ENCODE measurements around the gene GJC1. TPM values are rescaled to one million over a fixed set of nuclear protein-coding genes. Genes with fewer than 3 reads are reported as not detected.

Gene GJC1
- total and polyA plus RNA-seq, 2 of the 8 experiments (the other 6 are each of a cell fraction or from before 2014, with no cell fraction given), result 29.1 to 154 TPM

GRCh38 chr17:44863061-44863918, 33.2 kb upstream of the GJC1 start (continued):
- TF ChIP-seq BRCA1 (IDR thresholded peaks at IDR 0.05; ENCODE audit: low read depth, low read length), result no peak
- no peak for TF ChIP-seq SP4 (IDR thresholded peaks at IDR 0.05; ENCODE audit: low read length)
- TF ChIP-seq CREB1 (IDR thresholded peaks at IDR 0.05), result no peak
- TF ChIP-seq USF2 (IDR thresholded peaks at IDR 0.05; ENCODE audit: low read length), result no peak
- TF ChIP-seq YY1 (IDR thresholded peaks at IDR 0.05; ENCODE audit: low read depth, low read length), result no peak
- TF ChIP-seq SIRT6 (IDR thresholded peaks at IDR 0.05; ENCODE audit: low read length), result no peak
- TF ChIP-seq CHD2 (IDR thresholded peaks at IDR 0.05; ENCODE audit: low read length), result no peak
- TF ChIP-seq CHD1 (IDR thresholded peaks at IDR 0.05; ENCODE audit: low read depth, low read length), result no peak
- TF ChIP-seq MAFK (IDR thresholded peaks at IDR 0.05; ENCODE audit: low read depth, low read length), result no peak
- TF ChIP-seq SP2 (IDR thresholded peaks at IDR 0.05; ENCODE audit: low read length), result no peak

Measured in H1 (cell line).